Upper lobe of left lung (tissue), 6 donors: ENCODE results near the gene PCDHGA7. TPM values are rescaled to one million over a fixed set of nuclear protein-coding genes. Genes with fewer than 3 reads are reported as not detected.
"Not testable (repeated sequence)": the region's sequence is repeated elsewhere in the genome, so short reads cannot be mapped to it uniquely, and the experiment has no call there.

Experiments
- ATAC-seq, 2 donors: fragments of 200-7000 bp; cut with Tn5 transposase; one replicate each; pipeline ENCODE4 v1.9.1; 2022; ENCODE audit warnings: mild to moderate bottlenecking in 2 of 2, moderate library complexity in 2 of 2; ENCODE audit not compliant: low FRiP score in 2 of 2
- DNase-seq, 2 donors: peaks; one replicate each; pipeline ENCODE4 v3.0.0-alpha.2; 2019 to 2020
- H3K27ac ChIP-seq, 4 donors: fragments of 200-600 bp; sonication (generic); one replicate each; pipeline ENCODE4 v1.5.1; 2016 to 2019
- H3K27me3 ChIP-seq, 4 donors: fragments of 200-600 bp; sonication (generic); one replicate each; pipeline ENCODE4 v1.5.1; 2017 to 2019
- H3K36me3 ChIP-seq, 4 donors: fragments of 200-600 bp; sonication (generic); one replicate each; pipeline ENCODE4 v1.5.1; 2016 to 2019
- H3K4me1 ChIP-seq, 4 donors: fragments of 200-600 bp; sonication (generic); one replicate each; pipeline ENCODE4 v1.5.1; 2018 to 2019
- H3K4me3 ChIP-seq, 4 donors: fragments of 200-600 bp; sonication (generic); one replicate each; pipeline ENCODE4 v1.5.1; 2017 to 2019; ENCODE audit warnings: mild to moderate bottlenecking in 2 of 4, moderate library complexity in 1 of 4
- H3K9me3 ChIP-seq, 4 donors: fragments of 200-600 bp; sonication (generic); one replicate each; pipeline ENCODE4 v1.5.1; 2018 to 2019
- EP300 ChIP-seq, 4 donors: sonication (generic); formaldehyde crosslinking; IDR thresholded peaks; one replicate each; pipeline ENCODE4 v1.5.1; 2017; ENCODE audit warnings: antibody characterized with exemption in 4 of 4, control low read depth in 2 of 4
- POLR2A ChIP-seq, 4 donors: fragments of 450-650 bp; IDR thresholded peaks; one replicate each; pipeline ENCODE4 v1.5.1; 2016 to 2017; ENCODE audit warnings: antibody characterized with exemption in 4 of 4, mild to moderate bottlenecking in 2 of 4
- POLR2AphosphoS5 ChIP-seq, 2 donors: sonication (generic); formaldehyde crosslinking; IDR thresholded peaks; one replicate each; pipeline ENCODE4 v1.5.1; 2017; ENCODE audit warnings: antibody characterized with exemption in 2 of 2
- WGBS, 2 donors: methylation state at CpG; one replicate each; pipeline ENCODE4 v1.1.5; 2017 to 2018; 5-methylcytosine and 5-hydroxymethylcytosine counted together
- total RNA-seq, 6 donors: library from RNA; depleted of rRNA in 4 of 6; stranded (reverse); fragments of >200 nt in 4 of 6; gene quantifications; one replicate each; pipeline versions ENCODE4 v1.1.0 to v1.2.1, GENCODE V29; 2016 to 2021
- TF ChIP-seq, protein P1 (sequence below), 6 experiments: fragments of 450-650 bp in 4 of 6; fragments of 200-600 bp in 2 of 6; sonication (generic) in 2 of 6; IDR thresholded peaks; one replicate each; pipeline ENCODE4 v1.5.1; 2016 to 2019; ENCODE audit warnings: antibody characterized with exemption in 6 of 6
- donor health status: DM: no; HTN: no; CAD: no; lungs with moderate emphysema.
- donor health status: DM: no; HTN: yes; CAD: no; lungs with severe emphysema.

Gene PCDHGA7
- total RNA-seq, 6 donors from 2014 or later = 1.2 to 13.6 (median 2.7) TPM

DNA sequence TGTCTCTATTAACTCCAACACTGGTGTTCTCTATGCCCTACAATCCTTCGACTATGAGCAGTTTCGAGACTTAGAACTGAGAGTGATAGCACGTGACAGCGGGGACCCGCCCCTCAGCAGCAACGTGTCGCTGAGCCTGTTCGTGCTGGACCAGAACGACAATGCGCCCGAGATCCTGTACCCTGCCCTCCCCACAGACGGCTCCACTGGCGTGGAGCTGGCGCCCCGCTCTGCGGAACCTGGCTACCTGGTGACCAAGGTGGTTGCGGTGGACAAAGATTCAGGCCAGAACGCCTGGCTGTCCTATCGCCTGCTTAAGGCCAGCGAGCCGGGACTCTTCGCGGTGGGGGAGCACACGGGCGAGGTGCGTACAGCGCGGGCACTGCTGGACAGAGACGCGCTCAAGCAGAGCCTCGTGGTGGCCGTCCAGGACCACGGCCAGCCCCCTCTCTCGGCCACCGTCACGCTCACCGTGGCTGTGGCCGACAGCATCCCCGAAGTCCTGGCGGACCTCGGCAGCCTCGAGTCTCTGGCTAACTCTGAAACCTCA lies 40.3 kb downstream of the PCDHGA7 start:
- ATAC-seq = no peak
- peak in 1 of 2 donors; percentile 59 for DNase-seq
- 32% methylated on average over 28 to 39 of the region's 42 CpGs for WGBS, 2 donors
- H3K36me3 ChIP-seq = no peaks in the 10 kb centered on the region
- TF ChIP-seq EP300 (IDR thresholded peaks at IDR 0.05) = no peak
- TF ChIP-seq POLR2A (IDR thresholded peaks at IDR 0.05) = no peak
- TF ChIP-seq, protein P1, sequence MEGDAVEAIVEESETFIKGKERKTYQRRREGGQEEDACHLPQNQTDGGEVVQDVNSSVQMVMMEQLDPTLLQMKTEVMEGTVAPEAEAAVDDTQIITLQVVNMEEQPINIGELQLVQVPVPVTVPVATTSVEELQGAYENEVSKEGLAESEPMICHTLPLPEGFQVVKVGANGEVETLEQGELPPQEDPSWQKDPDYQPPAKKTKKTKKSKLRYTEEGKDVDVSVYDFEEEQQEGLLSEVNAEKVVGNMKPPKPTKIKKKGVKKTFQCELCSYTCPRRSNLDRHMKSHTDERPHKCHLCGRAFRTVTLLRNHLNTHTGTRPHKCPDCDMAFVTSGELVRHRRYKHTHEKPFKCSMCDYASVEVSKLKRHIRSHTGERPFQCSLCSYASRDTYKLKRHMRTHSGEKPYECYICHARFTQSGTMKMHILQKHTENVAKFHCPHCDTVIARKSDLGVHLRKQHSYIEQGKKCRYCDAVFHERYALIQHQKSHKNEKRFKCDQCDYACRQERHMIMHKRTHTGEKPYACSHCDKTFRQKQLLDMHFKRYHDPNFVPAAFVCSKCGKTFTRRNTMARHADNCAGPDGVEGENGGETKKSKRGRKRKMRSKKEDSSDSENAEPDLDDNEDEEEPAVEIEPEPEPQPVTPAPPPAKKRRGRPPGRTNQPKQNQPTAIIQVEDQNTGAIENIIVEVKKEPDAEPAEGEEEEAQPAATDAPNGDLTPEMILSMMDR (IDR thresholded peaks at IDR 0.05) = no peak
- TF ChIP-seq POLR2AphosphoS5 (IDR thresholded peaks at IDR 0.05) = no peak
- H3K27ac ChIP-seq = no peak overlapping the region
- no peaks in the 10 kb centered on the region for H3K27me3 ChIP-seq
- H3K4me1 ChIP-seq = peaks cover 0 to 13% (median 1%) of the 10 kb centered on the region in 4 donors
- peaks cover 80 to 97% (median 89%) of the 10 kb centered on the region in 4 donors for H3K9me3 ChIP-seq
- no peak overlapping the region for H3K4me3 ChIP-seq

DNA sequence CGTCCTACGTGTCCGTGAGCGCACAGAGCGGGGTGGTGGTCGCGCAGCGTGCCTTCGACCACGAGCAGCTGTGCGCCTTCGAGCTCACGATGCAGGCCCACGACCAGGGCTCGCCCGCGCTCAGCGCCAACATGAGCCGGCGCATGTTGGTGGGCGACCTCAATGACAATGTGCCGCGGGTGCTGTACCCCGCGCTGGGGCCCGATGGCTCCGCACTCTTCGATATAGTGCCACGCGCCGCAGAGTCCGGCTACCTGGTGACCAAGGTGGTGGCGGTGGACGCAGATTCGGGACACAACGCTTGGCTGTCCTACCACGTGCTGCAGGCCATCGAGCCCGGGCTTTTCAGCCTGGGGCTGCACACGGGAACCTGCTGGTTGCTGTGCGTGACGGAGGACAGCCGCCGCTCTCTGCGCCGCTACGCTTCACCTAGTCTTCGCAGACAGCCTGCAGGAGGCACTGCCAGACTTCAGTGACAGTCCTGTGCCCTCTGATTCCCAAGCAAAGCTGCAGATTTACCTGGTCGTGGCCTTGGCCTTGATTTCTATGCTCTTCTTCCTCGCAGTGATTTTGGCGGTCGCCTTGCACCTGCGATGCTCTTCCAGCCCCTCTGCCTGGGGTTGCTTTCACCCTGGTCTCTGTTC lies 45.4 kb downstream of the PCDHGA7 start:
- H3K9me3 ChIP-seq = peaks cover 75 to 88% (median 82%) of the 10 kb centered on the region in 4 donors
- 34 to 48% methylated on average over 17 to 43 of the region's 53 CpGs for WGBS, 2 donors
- no peak for ATAC-seq
- H3K27me3 ChIP-seq = no peaks in the 10 kb centered on the region
- no peaks in the 10 kb centered on the region for H3K36me3 ChIP-seq
- TF ChIP-seq POLR2A (IDR thresholded peaks at IDR 0.05) = no peak
- TF ChIP-seq POLR2AphosphoS5 (IDR thresholded peaks at IDR 0.05) = no peak
- TF ChIP-seq, protein P1 (IDR thresholded peaks at IDR 0.05) = no peak
- TF ChIP-seq EP300 (IDR thresholded peaks at IDR 0.05) = no peak
- H3K4me1 ChIP-seq = peaks cover 0 to 11% (median 2%) of the 10 kb centered on the region in 4 donors
- DNase-seq = peak in 1 of 2 donors; percentile 71
- no peak overlapping the region for H3K4me3 ChIP-seq
- no peak overlapping the region for H3K27ac ChIP-seq

DNA sequence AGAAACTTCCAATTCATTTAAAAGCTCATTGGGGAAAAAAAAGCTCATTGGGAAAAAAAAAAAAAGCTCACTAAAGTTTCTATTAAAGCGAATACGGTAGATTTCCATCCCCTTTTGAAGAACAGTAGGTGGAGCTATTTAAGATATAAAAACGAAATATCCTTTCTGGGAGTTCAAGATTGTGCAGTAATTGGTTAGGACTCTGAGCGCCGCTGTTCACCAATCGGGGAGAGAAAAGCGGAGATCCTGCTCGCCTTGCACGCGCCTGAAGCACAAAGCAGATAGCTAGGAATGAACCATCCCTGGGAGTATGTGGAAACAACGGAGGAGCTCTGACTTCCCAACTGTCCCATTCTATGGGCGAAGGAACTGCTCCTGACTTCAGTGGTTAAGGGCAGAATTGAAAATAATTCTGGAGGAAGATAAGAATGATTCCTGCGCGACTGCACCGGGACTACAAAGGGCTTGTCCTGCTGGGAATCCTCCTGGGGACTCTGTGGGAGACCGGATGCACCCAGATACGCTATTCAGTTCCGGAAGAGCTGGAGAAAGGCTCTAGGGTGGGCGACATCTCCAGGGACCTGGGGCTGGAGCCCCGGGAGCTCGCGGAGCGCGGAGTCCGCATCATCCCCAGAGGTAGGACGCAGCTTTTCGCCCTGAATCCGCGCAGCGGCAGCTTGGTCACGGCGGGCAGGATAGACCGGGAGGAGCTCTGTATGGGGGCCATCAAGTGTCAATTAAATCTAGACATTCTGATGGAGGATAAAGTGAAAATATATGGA lies 48.0 kb downstream of the PCDHGA7 start, which contains the start of gene PCDHGA12:
Gene PCDHGA12 (plus strand): TSS at position 176 of the 782 bp plus-strand sequence. CDS start 253 bp downstream, at position 429.
- Histone ChIP-seq H3K4me3 (peak within 1 kb of the TSS in 3 of 4 donors; percentile 17 to 35 (median 34)), H3K27me3 (no peaks in the 10 kb centered on the region), H3K9me3 (peaks cover 63 to 82% (median 76%) of the 10 kb centered on the region in 4 donors), H3K27ac (no peak within 1 kb of the TSS), H3K4me1 (peaks cover 0 to 11% (median 2%) of the 10 kb centered on the region in 4 donors), H3K36me3 (no peaks in the 10 kb centered on the region)
- WGBS, 2 donors = 16 to 18% methylated on average over 33 of the region's 33 CpGs
- ATAC-seq = peak in 1 of 2 donors; percentile 85
- DNase-seq = peak in 1 of 2 donors; percentile 63
- TF ChIP-seq EP300 (IDR thresholded peaks at IDR 0.05) = no peak
- TF ChIP-seq, protein P1 (IDR thresholded peaks at IDR 0.05) = peak in 3 of 6 experiments; percentile 14 to 37 (median 32)

DNA sequence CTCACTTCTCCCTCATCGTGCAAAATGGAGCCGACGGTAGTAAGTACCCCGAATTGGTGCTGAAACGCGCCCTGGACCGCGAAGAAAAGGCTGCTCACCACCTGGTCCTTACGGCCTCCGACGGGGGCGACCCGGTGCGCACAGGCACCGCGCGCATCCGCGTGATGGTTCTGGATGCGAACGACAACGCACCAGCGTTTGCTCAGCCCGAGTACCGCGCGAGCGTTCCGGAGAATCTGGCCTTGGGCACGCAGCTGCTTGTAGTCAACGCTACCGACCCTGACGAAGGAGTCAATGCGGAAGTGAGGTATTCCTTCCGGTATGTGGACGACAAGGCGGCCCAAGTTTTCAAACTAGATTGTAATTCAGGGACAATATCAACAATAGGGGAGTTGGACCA lies 48.7 kb downstream of the PCDHGA7 start:
- Histone ChIP-seq H3K4me3 (peak overlapping the region in 3 of 4 donors; percentile 17 to 35 (median 34)), H3K27me3 (no peaks in the 10 kb centered on the region), H3K4me1 (peaks cover 0 to 11% (median 2%) of the 10 kb centered on the region in 4 donors), H3K36me3 (no peaks in the 10 kb centered on the region), H3K27ac (no peak overlapping the region), H3K9me3 (peaks cover 61 to 82% (median 71%) of the 10 kb centered on the region in 4 donors)
- peak in 1 of 2 donors; percentile 7 for ATAC-seq
- peak in 1 of 2 donors; percentile 78 for DNase-seq
- 22% methylated on average over 19 to 35 of the region's 37 CpGs for WGBS, 2 donors
- TF ChIP-seq, protein P1 (IDR thresholded peaks at IDR 0.05) = no peak
- TF ChIP-seq POLR2AphosphoS5 (IDR thresholded peaks at IDR 0.05) = no peak
- TF ChIP-seq POLR2A (IDR thresholded peaks at IDR 0.05) = no peak

DNA sequence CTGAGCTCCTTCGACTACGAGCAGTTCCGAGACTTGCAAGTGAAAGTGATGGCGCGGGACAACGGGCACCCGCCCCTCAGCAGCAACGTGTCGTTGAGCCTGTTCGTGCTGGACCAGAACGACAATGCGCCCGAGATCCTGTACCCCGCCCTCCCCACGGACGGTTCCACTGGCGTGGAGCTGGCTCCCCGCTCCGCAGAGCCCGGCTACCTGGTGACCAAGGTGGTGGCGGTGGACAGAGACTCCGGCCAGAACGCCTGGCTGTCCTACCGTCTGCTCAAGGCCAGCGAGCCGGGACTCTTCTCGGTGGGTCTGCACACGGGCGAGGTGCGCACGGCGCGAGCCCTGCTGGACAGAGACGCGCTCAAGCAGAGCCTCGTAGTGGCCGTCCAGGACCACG lies 49.8 kb downstream of the PCDHGA7 start:
- not testable (repeated sequence) for H3K27ac ChIP-seq, H3K27me3 ChIP-seq, H3K4me3 ChIP-seq, ATAC-seq, H3K36me3 ChIP-seq
- peaks cover 0 to 11% (median 2%) of the 10 kb centered on the region in 4 donors for H3K4me1 ChIP-seq
- H3K9me3 ChIP-seq = peaks cover 53 to 81% (median 68%) of the 10 kb centered on the region in 4 donors
- DNase-seq = peak in 1 of 2 donors; percentile 68
- WGBS, 2 donors = 39 to 51% methylated on average over 2 to 29 of the region's 38 CpGs

DNA sequence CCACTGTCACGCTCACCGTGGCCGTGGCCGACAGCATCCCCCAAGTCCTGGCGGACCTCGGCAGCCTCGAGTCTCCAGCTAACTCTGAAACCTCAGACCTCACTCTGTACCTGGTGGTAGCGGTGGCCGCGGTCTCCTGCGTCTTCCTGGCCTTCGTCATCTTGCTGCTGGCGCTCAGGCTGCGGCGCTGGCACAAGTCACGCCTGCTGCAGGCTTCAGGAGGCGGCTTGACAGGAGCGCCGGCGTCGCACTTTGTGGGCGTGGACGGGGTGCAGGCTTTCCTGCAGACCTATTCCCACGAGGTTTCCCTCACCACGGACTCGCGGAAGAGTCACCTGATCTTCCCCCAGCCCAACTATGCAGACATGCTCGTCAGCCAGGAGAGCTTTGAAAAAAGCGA lies 50.2 kb downstream of the PCDHGA7 start:
- H3K27ac ChIP-seq, H3K4me3 ChIP-seq, H3K27me3 ChIP-seq, ATAC-seq, H3K36me3 ChIP-seq: not testable (repeated sequence)
- Histone ChIP-seq H3K9me3 (peaks cover 49 to 81% (median 64%) of the 10 kb centered on the region in 4 donors), H3K4me1 (peaks cover 0 to 11% (median 2%) of the 10 kb centered on the region in 4 donors)
- peak in 1 of 2 donors; percentile 76 for DNase-seq
- 26 to 30% methylated on average over 13 to 29 of the region's 29 CpGs for WGBS, 2 donors
